ENCODE results near the gene PECR.

Gene PECR

DNA sequence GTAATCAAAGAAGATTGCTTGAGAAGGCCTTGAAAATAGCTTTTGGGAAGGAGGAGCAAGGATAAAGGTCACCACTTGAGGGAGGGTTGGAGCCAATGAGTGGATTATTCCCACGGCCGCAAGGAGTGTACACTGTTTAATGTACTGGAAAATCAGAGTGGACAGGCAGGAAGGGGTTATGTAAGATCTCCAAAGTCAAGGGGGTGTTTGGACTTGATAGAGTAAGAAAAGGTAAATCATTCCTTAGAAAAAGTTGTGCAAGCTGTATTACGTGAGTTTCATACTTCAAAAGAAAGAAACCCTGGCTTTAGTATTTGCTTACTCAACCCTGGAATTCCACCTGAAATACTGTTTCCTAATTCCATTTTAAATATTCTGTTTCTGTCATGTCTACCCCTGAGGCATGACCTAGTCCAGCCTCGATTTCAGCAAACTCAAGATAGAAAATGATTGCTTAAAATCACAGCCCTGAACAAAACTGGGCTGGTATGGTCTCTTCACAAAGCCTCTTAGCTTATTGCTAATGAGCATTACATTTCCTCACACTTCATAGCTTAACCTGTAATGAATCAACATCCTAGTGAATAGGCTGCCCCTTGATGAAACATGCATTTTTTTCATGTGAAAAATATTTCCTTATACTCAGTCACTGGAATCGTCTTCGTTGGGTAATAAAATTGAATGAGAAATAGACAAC is 69.3 kb downstream of the PECR start:
- no peaks in the 10 kb centered on the region; a peak in 1 of 3 replicates for H3K36me3 ChIP-seq (ENCODE audit: control insufficient read depth in 2 of 2, insufficient read depth in 1 of 2, low read length in 2 of 2)
- peak overlapping the region; percentile 84 for H3K4me3 ChIP-seq (ENCODE audit: low read depth, low read length)
- no peaks in the 10 kb centered on the region; the same call in 1 of the 2 replicates for H3K4me1 ChIP-seq (ENCODE audit: control insufficient read depth, insufficient read depth, low read length)
- ChIA-PET CTCF (interaction anchor here (0.6 to 2.4 kb wide), 6 partner anchors 10 to 81 kb away, joined by 3 to 11 read pairs (median 5); no protein-coding TSS in a partner anchor), POLR2A (interaction anchor here (1.0 kb wide), 1 partner anchor 69 kb away, joined by 3 read pairs; the partner anchor contains the start of genes PECR and TMEM169)
- H3K27ac ChIP-seq (ENCODE audit: extremely low read depth, low read depth, low read length), result no peak overlapping the region
- no peaks in the 10 kb centered on the region for H3K9me3 ChIP-seq (ENCODE audit: control insufficient read depth, insufficient read depth, low read depth, low read length)
- no peak for TF ChIP-seq ZNF791 (tag by site-specific recombination; IDR thresholded peaks at IDR 0.05)
- no peak for TF ChIP-seq ZNF114 (tag by site-specific recombination; IDR thresholded peaks at IDR 0.05)
- TF ChIP-seq, protein P1, sequence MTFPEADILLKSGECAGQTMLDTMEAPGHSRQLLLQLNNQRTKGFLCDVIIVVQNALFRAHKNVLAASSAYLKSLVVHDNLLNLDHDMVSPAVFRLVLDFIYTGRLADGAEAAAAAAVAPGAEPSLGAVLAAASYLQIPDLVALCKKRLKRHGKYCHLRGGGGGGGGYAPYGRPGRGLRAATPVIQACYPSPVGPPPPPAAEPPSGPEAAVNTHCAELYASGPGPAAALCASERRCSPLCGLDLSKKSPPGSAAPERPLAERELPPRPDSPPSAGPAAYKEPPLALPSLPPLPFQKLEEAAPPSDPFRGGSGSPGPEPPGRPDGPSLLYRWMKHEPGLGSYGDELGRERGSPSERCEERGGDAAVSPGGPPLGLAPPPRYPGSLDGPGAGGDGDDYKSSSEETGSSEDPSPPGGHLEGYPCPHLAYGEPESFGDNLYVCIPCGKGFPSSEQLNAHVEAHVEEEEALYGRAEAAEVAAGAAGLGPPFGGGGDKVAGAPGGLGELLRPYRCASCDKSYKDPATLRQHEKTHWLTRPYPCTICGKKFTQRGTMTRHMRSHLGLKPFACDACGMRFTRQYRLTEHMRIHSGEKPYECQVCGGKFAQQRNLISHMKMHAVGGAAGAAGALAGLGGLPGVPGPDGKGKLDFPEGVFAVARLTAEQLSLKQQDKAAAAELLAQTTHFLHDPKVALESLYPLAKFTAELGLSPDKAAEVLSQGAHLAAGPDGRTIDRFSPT (tag by site-specific recombination; IDR thresholded peaks at IDR 0.05), result no peak
- TF ChIP-seq OVOL3 (tag by site-specific recombination; IDR thresholded peaks at IDR 0.05), result no peak
- TF ChIP-seq ZNF19 (tag by site-specific recombination; IDR thresholded peaks at IDR 0.05; ENCODE audit: low read depth), result no peak
- TF ChIP-seq, protein P2, sequence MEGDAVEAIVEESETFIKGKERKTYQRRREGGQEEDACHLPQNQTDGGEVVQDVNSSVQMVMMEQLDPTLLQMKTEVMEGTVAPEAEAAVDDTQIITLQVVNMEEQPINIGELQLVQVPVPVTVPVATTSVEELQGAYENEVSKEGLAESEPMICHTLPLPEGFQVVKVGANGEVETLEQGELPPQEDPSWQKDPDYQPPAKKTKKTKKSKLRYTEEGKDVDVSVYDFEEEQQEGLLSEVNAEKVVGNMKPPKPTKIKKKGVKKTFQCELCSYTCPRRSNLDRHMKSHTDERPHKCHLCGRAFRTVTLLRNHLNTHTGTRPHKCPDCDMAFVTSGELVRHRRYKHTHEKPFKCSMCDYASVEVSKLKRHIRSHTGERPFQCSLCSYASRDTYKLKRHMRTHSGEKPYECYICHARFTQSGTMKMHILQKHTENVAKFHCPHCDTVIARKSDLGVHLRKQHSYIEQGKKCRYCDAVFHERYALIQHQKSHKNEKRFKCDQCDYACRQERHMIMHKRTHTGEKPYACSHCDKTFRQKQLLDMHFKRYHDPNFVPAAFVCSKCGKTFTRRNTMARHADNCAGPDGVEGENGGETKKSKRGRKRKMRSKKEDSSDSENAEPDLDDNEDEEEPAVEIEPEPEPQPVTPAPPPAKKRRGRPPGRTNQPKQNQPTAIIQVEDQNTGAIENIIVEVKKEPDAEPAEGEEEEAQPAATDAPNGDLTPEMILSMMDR (tag by site-specific recombination; IDR thresholded peaks at IDR 0.05), result peak; percentile 56; the same call in 1 of the 2 replicates
- 0 out of 2 replicates have a peak, but pooled peaks have one; percentile 50 for TF ChIP-seq MEIS1 (CRISPR knock-in tag; IDR thresholded peaks at IDR 0.05; ENCODE audit: borderline replicate concordance)
- TF ChIP-seq, protein P3, sequence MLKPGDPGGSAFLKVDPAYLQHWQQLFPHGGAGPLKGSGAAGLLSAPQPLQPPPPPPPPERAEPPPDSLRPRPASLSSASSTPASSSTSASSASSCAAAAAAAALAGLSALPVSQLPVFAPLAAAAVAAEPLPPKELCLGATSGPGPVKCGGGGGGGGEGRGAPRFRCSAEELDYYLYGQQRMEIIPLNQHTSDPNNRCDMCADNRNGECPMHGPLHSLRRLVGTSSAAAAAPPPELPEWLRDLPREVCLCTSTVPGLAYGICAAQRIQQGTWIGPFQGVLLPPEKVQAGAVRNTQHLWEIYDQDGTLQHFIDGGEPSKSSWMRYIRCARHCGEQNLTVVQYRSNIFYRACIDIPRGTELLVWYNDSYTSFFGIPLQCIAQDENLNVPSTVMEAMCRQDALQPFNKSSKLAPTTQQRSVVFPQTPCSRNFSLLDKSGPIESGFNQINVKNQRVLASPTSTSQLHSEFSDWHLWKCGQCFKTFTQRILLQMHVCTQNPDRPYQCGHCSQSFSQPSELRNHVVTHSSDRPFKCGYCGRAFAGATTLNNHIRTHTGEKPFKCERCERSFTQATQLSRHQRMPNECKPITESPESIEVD (tag by site-specific recombination; IDR thresholded peaks at IDR 0.05), result peak; percentile 68
- TF ChIP-seq, protein P4, sequence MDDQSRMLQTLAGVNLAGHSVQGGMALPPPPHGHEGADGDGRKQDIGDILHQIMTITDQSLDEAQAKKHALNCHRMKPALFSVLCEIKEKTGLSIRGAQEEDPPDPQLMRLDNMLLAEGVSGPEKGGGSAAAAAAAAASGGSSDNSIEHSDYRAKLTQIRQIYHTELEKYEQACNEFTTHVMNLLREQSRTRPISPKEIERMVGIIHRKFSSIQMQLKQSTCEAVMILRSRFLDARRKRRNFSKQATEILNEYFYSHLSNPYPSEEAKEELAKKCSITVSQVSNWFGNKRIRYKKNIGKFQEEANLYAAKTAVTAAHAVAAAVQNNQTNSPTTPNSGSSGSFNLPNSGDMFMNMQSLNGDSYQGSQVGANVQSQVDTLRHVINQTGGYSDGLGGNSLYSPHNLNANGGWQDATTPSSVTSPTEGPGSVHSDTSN (CRISPR knock-in tag; IDR thresholded peaks at IDR 0.05), result no peak
- no peak for TF ChIP-seq SCRT1 (tag by site-specific recombination; IDR thresholded peaks at IDR 0.05; ENCODE audit: borderline replicate concordance)
- no peak for TF ChIP-seq ZNF623 (tag by site-specific recombination; IDR thresholded peaks at IDR 0.05)
- peak; percentile 35; the same call in 1 of the 2 replicates for TF ChIP-seq TRIM28 (IDR thresholded peaks at IDR 0.05; ENCODE audit: borderline replicate concordance, low read length)
- no peak for TF ChIP-seq ZFP69B (tag by site-specific recombination; IDR thresholded peaks at IDR 0.05)
- TF ChIP-seq, protein P5, sequence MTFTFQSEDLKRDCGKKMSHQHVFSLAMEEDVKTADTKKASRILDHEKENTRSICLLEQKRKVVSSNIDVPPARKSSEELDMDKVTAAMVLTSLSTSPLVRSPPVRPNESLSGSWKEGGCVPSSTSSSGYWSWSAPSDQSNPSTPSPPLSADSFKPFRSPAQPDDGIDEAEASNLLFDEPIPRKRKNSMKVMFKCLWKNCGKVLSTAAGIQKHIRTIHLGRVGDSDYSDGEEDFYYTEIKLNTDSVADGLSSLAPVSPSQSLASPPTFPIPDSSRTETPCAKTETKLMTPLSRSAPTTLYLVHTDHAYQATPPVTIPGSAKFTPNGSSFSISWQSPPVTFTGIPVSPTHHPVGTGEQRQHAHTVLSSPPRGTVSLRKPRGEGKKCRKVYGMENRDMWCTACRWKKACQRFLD (tag by site-specific recombination; IDR thresholded peaks at IDR 0.05), result no peak
- TF ChIP-seq, protein P6, sequence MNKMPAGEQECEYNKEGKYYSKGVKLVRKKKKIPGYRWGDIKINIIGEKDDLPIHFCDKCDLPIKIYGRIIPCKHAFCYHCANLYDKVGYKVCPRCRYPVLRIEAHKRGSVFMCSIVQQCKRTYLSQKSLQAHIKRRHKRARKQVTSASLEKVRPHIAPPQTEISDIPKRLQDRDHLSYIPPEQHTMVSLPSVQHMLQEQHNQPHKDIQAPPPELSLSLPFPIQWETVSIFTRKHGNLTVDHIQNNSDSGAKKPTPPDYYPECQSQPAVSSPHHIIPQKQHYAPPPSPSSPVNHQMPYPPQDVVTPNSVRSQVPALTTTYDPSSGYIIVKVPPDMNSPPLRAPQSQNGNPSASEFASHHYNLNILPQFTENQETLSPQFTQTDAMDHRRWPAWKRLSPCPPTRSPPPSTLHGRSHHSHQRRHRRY (tag by site-specific recombination; IDR thresholded peaks at IDR 0.05), result no peak
- no peak for TF ChIP-seq SALL2 (tag by site-specific recombination; IDR thresholded peaks at IDR 0.05; ENCODE audit: borderline replicate concordance)
- no peak for TF ChIP-seq ZNF843 (tag by site-specific recombination; IDR thresholded peaks at IDR 0.05)
- TF ChIP-seq ZNF404 (tag by site-specific recombination; IDR thresholded peaks at IDR 0.05), result no peak
- no peak for TF ChIP-seq OSR2 (tag by site-specific recombination; IDR thresholded peaks at IDR 0.05)
- TF ChIP-seq, protein P7, sequence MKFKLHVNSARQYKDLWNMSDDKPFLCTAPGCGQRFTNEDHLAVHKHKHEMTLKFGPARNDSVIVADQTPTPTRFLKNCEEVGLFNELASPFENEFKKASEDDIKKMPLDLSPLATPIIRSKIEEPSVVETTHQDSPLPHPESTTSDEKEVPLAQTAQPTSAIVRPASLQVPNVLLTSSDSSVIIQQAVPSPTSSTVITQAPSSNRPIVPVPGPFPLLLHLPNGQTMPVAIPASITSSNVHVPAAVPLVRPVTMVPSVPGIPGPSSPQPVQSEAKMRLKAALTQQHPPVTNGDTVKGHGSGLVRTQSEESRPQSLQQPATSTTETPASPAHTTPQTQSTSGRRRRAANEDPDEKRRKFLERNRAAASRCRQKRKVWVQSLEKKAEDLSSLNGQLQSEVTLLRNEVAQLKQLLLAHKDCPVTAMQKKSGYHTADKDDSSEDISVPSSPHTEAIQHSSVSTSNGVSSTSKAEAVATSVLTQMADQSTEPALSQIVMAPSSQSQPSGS (tag by site-specific recombination; IDR thresholded peaks at IDR 0.05; ENCODE audit: low read depth), result no peak
- TF ChIP-seq, protein P8, sequence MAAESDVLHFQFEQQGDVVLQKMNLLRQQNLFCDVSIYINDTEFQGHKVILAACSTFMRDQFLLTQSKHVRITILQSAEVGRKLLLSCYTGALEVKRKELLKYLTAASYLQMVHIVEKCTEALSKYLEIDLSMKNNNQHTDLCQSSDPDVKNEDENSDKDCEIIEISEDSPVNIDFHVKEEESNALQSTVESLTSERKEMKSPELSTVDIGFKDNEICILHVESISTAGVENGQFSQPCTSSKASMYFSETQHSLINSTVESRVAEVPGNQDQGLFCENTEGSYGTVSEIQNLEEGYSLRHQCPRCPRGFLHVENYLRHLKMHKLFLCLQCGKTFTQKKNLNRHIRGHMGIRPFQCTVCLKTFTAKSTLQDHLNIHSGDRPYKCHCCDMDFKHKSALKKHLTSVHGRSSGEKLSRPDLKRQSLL (tag by site-specific recombination; IDR thresholded peaks at IDR 0.05), result no peak
- TF ChIP-seq ZNF473 (tag by site-specific recombination; IDR thresholded peaks at IDR 0.05), result no peak
- TF ChIP-seq ZNF561 (tag by site-specific recombination; IDR thresholded peaks at IDR 0.05; ENCODE audit: borderline replicate concordance), result no peak
- no peak for TF ChIP-seq ZSCAN23 (tag by site-specific recombination; IDR thresholded peaks at IDR 0.05)
- TF ChIP-seq ZBTB8A (tag by site-specific recombination; IDR thresholded peaks at IDR 0.05), result no peak
- TF ChIP-seq ZBTB17 (tag by site-specific recombination; IDR thresholded peaks at IDR 0.05), result peak; percentile 58; the same call in 1 of the 2 replicates
